ENCODE results near the gene CRTC1.
"Not testable (repeated sequence)": the region's sequence is repeated elsewhere in the genome, so short reads cannot be mapped to it uniquely, and the experiment has no call there.

CRTC1 gene

DNA sequence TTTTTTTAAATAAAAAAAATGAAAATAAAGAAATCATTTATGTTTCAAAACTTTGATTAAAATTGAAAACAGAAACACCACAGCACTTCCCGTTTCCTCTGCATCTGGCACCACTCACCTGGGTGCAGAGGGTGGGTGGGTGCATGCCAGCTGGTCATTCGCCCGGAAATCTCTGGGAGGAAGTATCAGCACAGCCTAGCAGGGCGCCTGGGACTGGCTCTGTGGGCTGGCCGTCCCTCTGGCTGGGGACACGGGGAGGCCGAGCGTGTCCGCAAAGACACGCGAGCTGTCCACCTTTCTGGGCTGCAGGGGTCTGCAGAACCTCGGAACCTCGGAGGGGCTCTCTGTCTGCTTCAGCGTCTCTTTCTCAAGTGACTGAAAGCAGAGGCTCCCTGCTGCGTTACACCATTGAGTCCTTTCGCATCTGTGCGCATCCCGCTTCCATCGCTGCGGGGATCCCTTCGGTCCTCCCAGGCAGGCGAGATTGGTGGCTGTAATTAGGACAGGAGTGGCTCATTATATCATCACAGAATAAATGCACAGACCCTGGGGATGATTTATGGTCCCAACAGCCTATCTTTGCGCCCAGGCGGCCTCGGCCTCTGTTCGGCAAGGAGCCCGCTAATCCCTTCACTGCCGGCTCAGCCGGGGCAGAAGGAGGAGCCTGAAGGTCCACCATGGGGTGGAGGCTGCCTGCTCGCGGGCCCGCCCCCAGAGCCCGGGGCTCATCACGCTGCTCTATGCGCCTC lies 17.2 kb downstream of the CRTC1 start:
- DNase-seq (ENCODE audit: low read depth), result peak; percentile 60

DNA sequence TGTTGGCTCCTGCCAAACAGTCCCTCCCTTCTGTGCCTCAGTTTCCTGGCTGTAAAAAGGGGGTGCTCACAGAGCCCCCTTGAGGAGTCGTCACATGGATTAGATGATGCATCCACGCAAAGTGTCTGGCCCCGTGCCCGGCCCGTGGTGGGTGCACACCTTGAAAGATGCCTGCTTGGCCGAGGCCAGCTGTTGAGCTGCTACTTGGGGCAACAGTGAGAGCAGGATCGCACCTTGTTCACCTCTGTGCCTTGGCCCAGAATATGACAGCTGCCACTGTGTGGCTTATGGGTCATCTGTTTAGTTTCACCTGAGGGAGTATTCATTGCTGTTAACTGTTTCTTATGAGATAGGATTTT lies 17.7 kb downstream of the CRTC1 start:
- DNase-seq (ENCODE audit: low read depth), result no peak

DNA sequence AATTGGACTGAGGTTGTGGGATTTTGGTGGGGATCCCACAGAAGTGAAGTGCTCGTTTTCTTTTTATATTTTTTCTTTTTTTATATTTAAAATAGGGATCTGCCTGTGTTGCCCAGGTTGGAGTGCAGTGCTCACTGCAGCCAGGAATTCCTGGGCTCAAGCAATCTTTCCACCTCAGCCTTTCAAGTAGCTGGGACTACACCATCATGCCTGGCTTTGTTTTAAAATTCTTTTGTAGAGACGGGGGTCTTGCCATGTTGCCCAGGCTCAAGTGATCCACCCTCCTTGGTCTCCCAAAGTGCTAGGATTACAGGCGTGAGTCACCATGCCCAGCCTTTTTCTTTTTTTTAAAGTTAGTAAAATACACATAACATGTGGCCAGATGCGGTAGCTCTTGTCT lies 20.6 kb downstream of the CRTC1 start:
- no peak for DNase-seq (ENCODE audit: low read depth)

DNA sequence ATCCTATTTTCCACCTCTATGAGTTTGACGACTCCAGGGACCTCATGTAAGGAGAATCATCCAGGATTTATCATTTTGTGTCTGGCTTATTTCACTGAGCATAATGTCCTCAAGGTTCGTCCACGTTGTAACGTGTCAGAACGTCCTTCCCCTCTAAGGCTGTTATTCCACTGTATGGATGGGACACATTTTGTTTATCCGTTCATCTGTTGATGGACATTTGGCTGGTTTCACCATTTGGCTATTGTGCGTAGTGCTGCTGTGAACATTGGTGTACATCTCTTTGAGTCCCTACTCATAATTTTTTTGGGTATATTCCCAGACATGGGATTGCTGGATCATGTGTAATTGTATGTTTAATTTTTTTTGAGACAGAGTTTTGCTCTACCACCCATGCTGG lies 21.5 kb downstream of the CRTC1 start:
- no peak for DNase-seq (ENCODE audit: low read depth)

DNA sequence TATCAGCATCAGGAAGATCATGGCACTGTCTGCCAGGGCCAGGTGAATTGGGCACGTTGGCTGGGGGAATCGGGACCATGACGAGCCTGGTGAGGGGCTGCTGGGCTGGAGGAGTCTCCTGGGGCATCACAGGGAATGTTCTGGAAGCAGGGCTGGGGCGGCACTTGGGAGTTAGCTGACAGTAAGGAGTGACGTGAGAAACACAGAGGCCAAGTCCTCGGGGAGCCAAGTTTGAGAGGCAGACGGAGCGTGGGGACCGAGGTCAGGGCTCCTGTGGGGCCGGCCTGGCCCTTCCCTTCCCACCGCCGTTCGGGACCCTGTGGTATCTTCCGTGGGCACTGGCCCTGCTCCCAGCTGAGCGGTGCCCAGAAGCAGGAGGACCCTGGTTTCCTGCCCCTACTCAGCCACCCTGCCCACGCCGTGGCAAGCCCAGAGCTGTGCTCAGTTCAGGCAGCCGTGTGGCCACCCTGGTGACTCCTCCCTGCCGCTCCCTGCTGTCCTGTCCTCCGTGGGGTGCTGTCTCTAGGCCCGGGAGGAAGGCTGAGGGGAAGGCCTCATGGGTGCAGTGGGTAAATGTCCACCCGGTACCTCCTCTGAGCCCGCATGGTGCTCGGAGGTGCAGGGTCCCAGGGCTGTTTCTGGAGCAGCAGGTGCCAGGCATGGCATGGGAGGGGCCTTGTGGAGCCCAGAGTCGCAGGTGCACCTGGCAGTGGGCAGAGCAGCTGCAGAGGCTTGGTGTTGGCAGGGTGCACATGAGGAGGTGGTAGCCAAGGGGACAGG lies 25.2 kb downstream of the CRTC1 start:
- no peak for DNase-seq (ENCODE audit: low read depth)

DNA sequence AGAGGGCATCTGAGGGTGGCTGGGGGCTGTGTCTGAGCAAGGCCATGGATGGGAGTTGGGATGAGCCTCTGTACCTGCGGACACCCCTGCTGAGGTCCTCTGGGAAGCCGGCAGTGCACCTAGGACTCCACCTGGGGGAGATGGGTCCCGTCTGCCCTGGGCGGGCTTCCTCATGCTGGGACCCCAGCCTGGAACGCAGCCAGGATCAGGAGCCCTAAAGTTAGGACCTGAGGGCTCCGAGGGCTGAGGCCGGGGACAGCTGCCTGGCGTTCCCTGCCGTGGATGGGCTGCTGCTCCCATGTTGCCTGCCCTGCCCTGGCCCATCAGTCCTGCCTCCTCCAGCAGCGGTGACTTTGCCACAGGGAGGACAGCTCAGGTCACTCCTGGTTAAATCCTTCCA lies 26.1 kb downstream of the CRTC1 start:
- DNase-seq (ENCODE audit: low read depth), result no peak

DNA sequence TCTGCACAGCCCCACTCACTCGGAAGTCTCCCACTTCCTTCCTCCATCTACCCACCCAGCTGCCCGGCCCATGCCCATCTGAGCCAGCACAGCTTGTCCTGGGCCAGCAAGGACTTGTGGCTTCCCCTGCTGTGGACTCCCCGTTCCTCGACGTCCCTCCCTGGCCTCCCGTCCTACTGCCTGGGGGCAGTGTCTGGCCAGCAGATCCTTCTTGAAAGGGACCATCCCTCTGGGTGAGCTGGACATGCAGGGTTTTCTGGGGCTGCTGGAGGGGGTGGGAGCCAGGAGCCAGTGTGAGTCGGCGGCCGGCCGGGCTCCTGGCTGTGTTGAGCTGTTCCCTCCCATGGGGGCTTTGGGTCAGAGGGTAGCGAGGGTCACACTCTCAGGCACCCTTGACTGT lies 26.7 kb downstream of the CRTC1 start:
- no peak for DNase-seq (ENCODE audit: low read depth)

DNA sequence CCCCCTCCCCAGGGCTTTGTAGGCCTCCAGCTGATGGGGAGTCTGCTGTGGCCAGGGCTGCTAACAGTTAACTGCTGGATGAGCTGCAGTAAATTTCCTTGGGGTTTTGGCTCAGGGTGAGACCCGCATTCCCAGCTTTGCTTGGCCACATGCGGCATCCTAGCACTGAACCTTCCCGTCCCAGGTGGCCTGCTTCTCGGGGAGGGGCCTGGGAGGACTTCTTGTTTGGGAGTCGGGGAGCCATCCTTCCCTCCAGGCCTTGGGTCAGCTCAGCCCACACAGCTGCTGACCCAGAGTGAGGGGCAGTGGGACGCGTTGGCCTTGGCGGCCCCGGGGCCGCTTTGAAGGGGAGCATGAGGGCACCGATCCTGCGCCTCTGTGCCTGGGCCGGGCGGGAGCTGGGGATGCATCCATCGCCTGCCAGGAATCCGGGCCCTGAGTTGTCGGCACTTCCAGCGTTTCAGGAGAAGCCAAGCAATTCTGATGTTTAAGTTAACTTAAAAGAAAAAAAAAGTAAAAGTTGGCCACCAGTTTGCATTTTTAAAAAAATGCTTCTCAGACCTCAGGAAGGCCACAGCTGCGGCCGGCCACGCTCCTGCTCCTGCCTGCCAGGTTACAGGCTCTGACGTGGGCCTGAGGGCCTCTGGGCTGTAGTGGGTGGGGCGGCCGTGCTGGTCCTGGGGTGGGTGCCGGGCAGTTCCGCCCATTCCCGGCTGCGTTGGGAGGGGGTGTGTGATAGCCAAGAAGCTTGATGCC lies 27.7 kb downstream of the CRTC1 start:
- peak; percentile 31 for DNase-seq (ENCODE audit: low read depth)

DNA sequence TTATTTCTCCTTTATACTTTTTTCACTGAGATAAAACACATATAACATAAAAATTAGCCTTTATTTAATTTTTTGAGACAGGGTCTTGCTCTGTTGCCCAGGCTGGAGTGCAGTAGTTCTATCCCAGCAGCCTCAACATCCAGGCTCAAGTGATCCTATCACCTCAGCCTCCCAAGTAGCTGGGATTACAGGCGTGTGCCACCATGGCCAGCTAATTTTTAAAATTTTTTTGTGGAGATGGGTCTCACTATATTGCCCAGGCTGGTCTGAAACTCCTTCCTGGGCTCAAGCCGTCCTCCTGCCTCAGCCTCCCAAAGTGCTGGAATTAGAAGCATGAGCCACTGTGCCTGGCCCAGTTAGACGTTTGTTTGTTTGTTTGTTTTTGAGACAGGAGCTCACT lies 28.4 kb downstream of the CRTC1 start:
- DNase-seq (ENCODE audit: low read depth), result no peak

DNA sequence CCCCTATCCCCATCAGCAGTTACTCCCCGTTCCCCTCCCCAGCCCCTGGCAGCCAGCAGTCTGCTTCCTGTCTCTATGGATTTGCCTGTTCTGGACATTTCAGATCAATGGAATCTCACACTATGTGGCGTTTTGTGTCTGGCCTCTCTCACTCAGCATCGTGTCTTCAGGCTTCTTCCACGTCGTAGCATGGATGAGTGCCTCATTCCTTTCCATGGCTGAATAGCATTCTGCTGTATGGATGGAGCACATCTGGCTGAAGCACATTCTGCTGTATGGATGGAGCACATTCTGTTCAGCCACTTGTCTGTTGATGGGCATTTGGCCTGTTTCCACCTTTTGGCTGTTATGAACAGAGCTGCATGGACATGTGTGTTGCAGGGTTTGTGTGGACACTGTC lies 29.5 kb downstream of the CRTC1 start:
- DNase-seq (ENCODE audit: low read depth), result no peak

DNA sequence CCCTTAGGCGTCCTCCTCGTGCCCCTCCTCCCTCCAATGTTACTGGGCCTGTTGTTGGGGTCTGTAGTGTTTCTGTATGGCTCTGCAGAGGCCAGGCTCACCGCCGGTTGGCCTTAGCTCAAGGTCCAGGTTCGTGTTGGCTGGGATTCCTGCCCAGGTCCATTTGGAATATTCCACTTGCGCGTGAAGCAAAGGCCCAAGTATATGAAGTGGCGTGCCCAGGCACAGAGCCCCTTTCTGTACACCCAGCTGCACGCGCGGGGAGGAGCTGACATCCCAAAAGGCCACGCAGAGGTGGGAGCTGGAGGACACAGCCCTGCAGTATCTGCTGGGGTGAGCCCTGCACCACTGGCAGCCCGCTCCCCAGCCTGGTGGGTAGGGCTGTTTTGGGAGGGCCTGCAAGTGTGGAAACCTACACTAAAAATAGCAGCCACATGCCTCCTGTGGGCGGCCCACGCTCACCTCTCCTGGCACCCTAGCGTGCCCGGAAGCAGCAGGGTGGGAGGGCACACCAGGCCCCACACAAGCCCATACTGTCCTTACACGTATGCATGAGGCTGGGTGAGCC lies 30.2 kb downstream of the CRTC1 start:
- no peak for DNase-seq (ENCODE audit: low read depth)

DNA sequence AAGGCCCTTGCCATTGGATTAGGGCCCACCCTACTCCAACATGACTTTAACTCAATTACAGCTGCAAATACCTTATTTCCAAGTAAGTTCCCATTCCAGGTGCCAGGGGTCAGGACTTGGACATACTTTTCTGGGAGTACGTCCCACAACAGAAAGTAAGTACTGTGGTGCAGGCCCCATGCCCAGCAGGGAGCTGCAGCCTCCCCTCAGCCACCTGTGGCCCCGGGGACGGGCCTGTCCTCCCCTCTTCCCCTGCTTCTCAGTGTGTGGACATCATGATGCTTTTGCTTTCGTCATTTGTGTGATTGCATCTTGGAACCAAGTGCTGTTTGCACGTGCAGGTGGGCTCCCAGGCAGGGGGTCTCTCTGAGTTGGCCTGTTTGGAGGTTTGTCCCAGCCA lies 31.9 kb downstream of the CRTC1 start:
- no peak for DNase-seq (ENCODE audit: low read depth)

DNA sequence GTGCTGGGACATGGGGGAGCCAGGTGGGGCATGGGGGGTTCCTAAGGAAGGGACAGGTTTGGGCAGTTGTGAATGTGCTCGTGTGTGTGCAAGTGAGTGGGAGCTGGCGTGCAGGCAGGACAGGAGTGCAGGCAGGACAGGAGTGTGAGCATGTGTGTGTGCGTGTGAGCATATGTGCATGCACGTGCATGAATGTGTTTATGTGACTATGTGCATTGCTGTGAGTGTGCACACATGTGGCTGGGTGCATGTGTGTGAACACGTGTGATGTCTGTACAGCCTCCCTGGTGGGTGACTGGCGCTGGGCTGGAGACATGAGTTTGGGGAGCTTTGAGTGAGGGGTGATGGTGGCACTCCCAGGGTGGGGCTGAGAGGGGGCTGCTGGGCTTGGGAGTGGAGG lies 33.4 kb downstream of the CRTC1 start:
- DNase-seq (ENCODE audit: low read depth), result no peak

DNA sequence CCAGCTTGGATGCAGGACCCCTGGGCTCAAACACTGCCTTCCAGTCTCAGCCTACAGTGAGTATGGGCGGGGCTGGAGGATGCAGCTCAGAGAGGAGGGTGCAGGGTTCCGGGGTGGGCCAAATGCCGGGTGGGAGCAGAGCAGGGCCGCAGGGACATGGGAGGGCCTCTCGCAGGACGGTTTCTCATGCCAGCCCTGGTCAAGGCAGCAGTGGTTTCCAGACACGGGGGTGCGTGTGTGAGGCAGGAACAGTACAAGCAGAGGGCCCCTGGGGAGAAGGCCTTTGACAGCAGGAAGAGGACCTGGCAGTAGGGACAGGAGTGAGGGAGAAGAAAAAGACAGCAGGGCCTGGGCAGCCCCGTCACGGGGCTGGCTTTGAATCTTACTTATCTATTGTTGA lies 34.1 kb downstream of the CRTC1 start:
- DNase-seq (ENCODE audit: low read depth), result no peak

DNA sequence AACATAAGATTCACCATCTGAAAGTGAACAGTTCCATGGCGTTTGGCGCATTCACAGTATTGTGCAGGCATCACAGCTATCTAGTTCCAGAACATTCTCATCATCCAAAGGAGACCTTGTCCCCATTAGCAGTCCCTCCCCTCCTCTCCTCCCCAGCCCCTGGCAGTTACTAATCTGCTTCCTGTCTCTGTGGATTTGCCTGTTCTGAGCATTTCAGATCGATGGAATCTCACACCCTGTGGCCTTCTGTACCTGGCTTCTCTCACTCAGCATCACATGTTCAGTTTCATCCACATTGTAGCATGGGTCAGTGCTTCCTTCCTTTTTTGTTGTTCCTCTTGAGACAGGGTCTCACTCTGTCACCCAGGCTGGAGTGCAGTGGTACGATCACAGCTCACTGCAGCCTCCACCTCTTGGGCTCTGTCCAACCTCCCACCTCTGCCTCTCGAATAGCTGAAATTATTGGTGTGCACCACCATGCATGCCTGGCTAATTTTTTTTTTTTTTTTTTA lies 34.6 kb downstream of the CRTC1 start:
- DNase-seq (ENCODE audit: low read depth), result no peak

DNA sequence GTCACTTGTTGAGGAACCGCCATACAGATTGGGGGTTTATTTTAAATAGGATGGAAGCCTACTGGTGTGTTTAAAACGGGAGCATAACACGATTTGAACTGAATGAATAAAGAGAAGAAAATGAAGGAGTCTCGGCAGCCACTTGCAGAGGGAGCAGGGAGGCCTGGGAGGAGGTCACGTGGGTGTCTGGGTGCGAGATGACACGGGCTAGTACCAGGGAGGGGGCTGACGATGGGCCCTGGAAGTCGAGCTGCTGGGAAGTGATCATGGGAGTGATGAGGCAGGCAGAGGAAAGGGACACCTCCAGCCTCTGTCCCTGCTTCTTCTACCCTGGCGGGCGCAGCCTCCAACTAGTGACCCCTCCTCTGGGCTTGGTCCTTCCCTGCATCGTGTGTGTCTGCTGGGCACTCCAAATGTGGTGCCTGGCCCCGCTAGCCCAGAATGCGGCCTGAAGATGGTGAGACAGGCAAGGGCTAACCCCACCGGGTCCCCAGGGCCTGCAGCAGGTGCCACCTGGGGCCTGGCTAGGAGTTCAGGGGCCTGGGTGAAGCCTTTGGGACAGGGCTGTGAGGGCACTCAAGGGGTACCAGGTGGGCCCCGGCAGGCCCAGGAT lies 35.5 kb downstream of the CRTC1 start:
- no peak for DNase-seq (ENCODE audit: low read depth)

DNA sequence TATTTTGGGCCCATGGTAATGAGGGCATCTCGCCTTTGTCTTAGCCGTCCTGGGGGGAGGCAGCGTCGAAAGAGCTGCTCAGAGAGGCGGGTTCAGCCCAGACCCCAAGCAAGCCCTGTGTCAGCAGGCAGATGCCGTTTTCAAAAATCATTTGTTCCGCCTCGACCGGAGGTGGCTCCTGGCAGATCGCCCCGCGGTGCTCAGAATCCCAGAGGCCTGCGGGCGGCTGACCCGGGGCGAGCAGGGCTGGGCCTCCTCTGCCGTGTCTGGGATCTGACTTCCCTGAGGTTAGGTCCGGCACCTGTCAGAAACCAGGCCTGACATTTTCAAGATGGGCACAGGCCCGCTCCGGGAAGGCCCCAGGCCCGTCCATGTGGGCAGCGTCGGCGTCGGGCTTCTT lies 36.1 kb downstream of the CRTC1 start:
- no peak for DNase-seq (ENCODE audit: low read depth)

DNA sequence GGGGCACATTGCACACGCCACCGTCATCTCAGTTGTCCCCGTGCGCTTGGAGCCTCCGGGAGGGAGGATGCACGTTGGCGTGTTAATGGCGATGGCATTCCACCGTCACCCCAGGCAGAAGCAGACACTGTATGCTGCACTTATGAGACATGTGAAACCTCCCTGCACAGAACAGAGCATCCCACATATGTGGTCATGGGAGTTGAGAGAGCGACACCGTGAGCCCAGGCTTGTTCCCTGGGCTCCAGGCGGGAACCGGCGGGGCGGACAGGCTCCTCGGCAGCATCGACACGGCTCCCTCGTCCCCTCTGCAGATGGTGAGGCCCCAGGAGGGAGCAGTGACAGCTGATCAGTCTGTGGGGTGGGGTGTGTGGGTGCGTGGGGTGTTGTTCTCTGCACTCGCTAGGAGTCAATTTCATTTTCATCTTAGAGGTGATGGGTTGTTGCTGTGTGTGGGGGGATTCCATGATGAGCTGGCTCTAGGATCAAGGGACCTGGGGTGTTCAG lies 40.4 kb downstream of the CRTC1 start:
- no peak for DNase-seq (ENCODE audit: low read depth)

DNA sequence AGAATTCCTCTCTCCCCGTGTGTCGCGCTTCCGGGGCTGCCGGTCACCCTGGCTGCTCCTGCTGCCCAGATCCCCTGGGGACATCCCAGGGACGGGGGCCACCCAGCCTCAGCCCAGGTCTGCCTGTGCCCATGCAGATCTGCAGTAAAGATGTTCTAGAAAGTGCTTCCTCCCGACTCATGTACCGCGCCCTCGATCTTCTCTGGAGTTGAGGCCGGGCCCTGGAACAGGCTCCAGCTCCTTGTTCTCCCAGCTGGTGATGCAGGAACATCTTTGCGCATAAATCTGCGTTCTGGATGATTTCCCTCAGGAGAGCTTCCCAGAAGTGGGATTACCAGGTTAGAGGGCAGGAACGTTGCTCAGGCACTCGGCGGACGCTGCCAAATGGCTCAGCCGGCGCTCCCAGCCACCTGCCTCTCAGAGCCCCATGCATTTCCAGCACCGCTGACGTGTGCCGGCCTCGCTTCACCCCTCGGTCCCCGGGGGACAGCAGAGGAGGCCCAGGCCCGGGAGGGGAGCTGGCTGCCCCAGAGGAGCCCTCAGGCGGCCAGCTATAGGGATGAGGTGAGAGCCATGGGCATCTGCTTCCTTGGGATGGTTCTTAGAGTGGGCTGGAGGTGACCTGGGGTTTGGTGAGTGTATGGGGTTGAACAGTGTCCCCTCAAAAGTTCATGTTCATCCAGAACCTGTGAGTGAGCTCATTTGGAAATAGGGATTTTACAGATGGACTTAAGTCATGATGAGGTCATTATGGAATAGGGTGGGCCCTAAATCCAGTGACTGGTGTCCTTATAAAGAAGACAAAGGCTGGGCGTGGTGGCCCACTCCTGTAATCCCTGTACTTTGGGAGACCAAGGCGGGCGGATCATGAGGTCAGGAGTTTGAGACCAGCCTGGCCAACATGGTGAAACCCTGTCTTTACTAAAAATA lies 42.6 kb downstream of the CRTC1 start:
- no peak for DNase-seq (ENCODE audit: low read depth)

DNA sequence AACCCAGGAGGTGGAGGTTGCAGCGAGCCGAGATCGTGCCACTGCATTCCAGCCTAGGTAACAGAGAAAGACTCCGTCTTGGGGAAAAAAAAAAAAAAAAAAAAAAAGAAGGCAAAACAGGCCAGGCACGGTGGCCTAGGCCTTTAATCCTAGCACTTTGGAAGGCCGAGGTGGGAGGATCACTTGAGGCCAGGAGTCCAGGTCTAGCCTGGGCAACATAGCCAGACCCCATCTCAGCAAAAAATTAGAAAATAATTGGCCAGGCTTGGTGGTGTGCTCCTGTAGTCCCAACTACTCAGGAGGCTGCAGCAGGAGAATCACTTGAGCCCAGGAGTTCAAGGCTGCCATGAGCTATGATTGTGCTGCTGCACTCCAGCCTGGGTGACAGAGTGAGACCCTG lies 43.4 kb downstream of the CRTC1 start:
- no peak for DNase-seq (ENCODE audit: low read depth)

DNA sequence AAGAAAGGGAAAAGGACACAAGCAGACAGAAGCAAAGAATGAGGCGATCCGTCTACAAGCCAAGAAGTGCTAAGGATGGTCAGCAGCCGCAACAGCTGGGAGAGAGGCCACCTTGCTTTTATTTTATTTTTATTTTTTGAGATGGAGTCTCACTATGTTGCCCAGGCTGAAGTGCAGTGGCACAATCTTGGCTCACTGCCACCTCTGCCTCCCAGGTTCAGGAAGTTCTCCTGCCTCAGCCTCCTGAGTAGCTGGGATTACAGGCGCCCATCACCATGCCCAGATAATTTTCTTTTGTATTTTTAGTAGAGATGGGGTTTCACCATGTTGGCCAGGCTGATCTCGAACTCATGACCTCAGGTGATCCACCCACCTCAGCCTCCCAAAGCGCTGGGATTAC lies 44.1 kb downstream of the CRTC1 start:
- DNase-seq (ENCODE audit: low read depth), result not testable (repeated sequence)
